K562 (cell line): ENCODE measurements around the gene ADAM33. TPM values are rescaled to one million over a fixed set of nuclear protein-coding genes. Genes with fewer than 3 reads are reported as not detected.

Experiments used
- ATAC-seq: fragments of 200-7000 bp; cut with Tn5 transposase; 3 replicates; pipeline ENCODE4 v1.9.1; 2020; ENCODE audit warnings: moderate library complexity
- BruUV-seq: library from RNA; stranded (reverse); fragments of 400-500 nt; replicated peaks from 2 replicates; lab custom pipeline; 2021; lab: Mats Ljungman, UMichigan
- CTCF ChIA-PET: fragments of 300-600 bp; formaldehyde crosslinking; extraction: SDS; loops from one replicate; lab custom pipeline; 2021; ENCODE audit warnings: low intra/inter-chr PET ratio; lab: Yijun Ruan, JAX
- POLR2A ChIA-PET: fragments of 300-600, 350-650 bp; sonication (Branson Sonifier 250); formaldehyde crosslinking; extraction: SDS; loops from one replicate; lab custom pipeline; 2021; ENCODE audit warnings: antibody characterized with exemption, inconsistent platforms; lab: Yijun Ruan, JAX
- DNase-seq, 4 experiments: peaks; one replicate each; pipeline versions ENCODE4 v3.0.0 to v3.0.0-alpha.2; 2011 to 2018; ENCODE audit warnings: low spot score in 3 of 4, mixed read lengths in 3 of 4; ENCODE audit errors: extremely low read depth in 1 of 4
- FAIRE-seq: peaks from 2 replicates; lab custom pipeline; 2011; peaks lifted over from hg19 to GRCh38; lab: Jason Lieb, UNC
- H2AFZ ChIP-seq: 2 replicates; pipeline ENCODE4 v1.6.0; 2011; ENCODE audit warnings: low read depth, low read length, control low read depth, inconsistent platforms
- H3K27ac ChIP-seq: fragments of 200-600 bp; 3 replicates; pipeline ENCODE4 v1.8.0; 2011; ENCODE audit warnings: low read depth, mild to moderate bottlenecking, control low read depth, inconsistent platforms, low read length, moderate library complexity, mixed read lengths; ENCODE audit errors: extremely low read depth
- H3K27me3 ChIP-seq, 2 experiments: fragments of 300-600 bp in 1 of 2; 2 replicates in 1 of 2; 3 replicates in 1 of 2; pipeline versions ENCODE4 v1.6.0 to v1.8.0; 2011; ENCODE audit warnings: inconsistent platforms in 2 of 2, low read length in 2 of 2, mild to moderate bottlenecking in 1 of 2, mixed read lengths in 1 of 2, moderate library complexity in 1 of 2; ENCODE audit not compliant: control insufficient read depth in 2 of 2, insufficient read depth in 2 of 2
- H3K36me3 ChIP-seq: fragments of 300-600 bp; 3 replicates; pipeline ENCODE4 v1.8.0; 2011; ENCODE audit warnings: mild to moderate bottlenecking, low read length, inconsistent platforms; ENCODE audit not compliant: control insufficient read depth, insufficient read depth
- H3K4me1 ChIP-seq, 2 experiments: fragments of 200-600 bp in 1 of 2; replicated peaks in 1 of 2; 2 replicates in 1 of 2; 3 replicates in 1 of 2; pipeline versions ENCODE4 v1.5.1 to v1.8.0; 2011; ENCODE audit warnings: inconsistent platforms in 2 of 2, low read length in 2 of 2, mild to moderate bottlenecking in 1 of 2, mixed read lengths in 1 of 2, moderate library complexity in 1 of 2; ENCODE audit not compliant: control insufficient read depth in 2 of 2, insufficient read depth in 2 of 2
- H3K4me2 ChIP-seq: 2 replicates; pipeline ENCODE4 v1.6.1; 2011; ENCODE audit warnings: low read length, control low read depth, inconsistent platforms, mixed read lengths; ENCODE audit not compliant: insufficient read depth
- H3K4me3 ChIP-seq: fragments of 200-600 bp; sonication (generic), shearing (Covaris generic); 2 replicates; pipeline ENCODE4 v1.5.1; 2016; ENCODE audit warnings: control low read depth, inconsistent platforms
- H3K79me2 ChIP-seq: fragments of 200-600 bp; 3 replicates; pipeline ENCODE4 v1.8.0; 2011; ENCODE audit warnings: low read length, inconsistent platforms; ENCODE audit not compliant: control insufficient read depth, insufficient read depth
- H3K9ac ChIP-seq, 2 experiments: 2 replicates each; pipeline versions ENCODE4 v1.6.0 to v1.6.1; 2011; ENCODE audit warnings: low read depth in 2 of 2, low read length in 2 of 2, control low read depth in 1 of 2, inconsistent platforms in 1 of 2, mild to moderate bottlenecking in 1 of 2, mixed read lengths in 1 of 2; ENCODE audit not compliant: insufficient read depth in 1 of 2
- H3K9me1 ChIP-seq: one replicate; pipeline ENCODE4 v1.6.0; 2011; ENCODE audit warnings: inconsistent platforms, mild to moderate bottlenecking, low read length, moderate library complexity; ENCODE audit not compliant: control insufficient read depth, insufficient read depth
- H3K9me3 ChIP-seq: replicated peaks from 2 replicates; pipeline ENCODE4 v1.5.1; 2011; ENCODE audit warnings: low read depth, low read length, inconsistent platforms; ENCODE audit not compliant: control insufficient read depth, insufficient read depth
- H4K20me1 ChIP-seq: replicated peaks from 2 replicates; pipeline ENCODE4 v1.6.1; 2011; ENCODE audit warnings: low read length, inconsistent platforms, mixed read lengths; ENCODE audit not compliant: control insufficient read depth, insufficient read depth
- BRF1 ChIP-seq: IDR thresholded peaks from 3 replicates; pipeline ENCODE4 v1.6.1; 2011; ENCODE audit warnings: borderline replicate concordance, mild to moderate bottlenecking; ENCODE audit not compliant: insufficient read length; ENCODE audit errors: extremely low read depth
- GABPB1 ChIP-seq: sonication (generic); formaldehyde crosslinking; IDR thresholded peaks from 2 replicates; pipeline ENCODE4 v1.8.0; 2022; ENCODE audit warnings: mild to moderate bottlenecking, missing genetic modification reagents
- TGIF2 ChIP-seq: sonication (generic); formaldehyde crosslinking; IDR thresholded peaks from 2 replicates; pipeline ENCODE4 v1.8.1; 2022; ENCODE audit warnings: mild to moderate bottlenecking, missing genetic modification reagents, moderate library complexity
- ZNF830 ChIP-seq: fragments of 250-450 bp; sonication (Bioruptor Pico); IDR thresholded peaks from 2 replicates; pipeline ENCODE4 v1.5.0; 2021; ENCODE audit warnings: mild to moderate bottlenecking
- WGBS: fragments of 100-300 bp; shearing (Covaris generic); methylation state at CpG from one replicate; pipeline ENCODE4 v1.1.6; 2016; ENCODE audit warnings: low coverage, mixed read lengths; ENCODE audit not compliant: insufficient coverage; ENCODE audit errors: missing lambda C conversion rate; 5-methylcytosine and 5-hydroxymethylcytosine counted together
- in situ Hi-C: fragments of 300-500 bp; cut with MboI; formaldehyde crosslinking; loops from 4 replicates; pipeline ENCODE4 v1.15.0; 2018; ENCODE audit warnings: inconsistent platforms, mixed read lengths
- intact Hi-C: fragments of 100-400 bp; cut with micrococcal nuclease; formaldehyde crosslinking; loops from 2 replicates; pipeline ENCODE4 v1.14.2; 2022
- polyA plus RNA-seq, 8 experiments: library from polyadenylated mRNA; depleted of rRNA in 4 of 8; stranded (reverse) in 5 of 8; unstranded in 3 of 8; fragments of >200 nt; fragmentation: Nextera tagmentation in 2 of 8; fragmentation: Illumina TruSeq in 1 of 8; extraction: Ambion mirVana in 2 of 8; extraction: Trizol in 1 of 8; gene quantifications; 2 replicates each; pipeline versions ENCODE4 v1.2.1 to v1.2.3, GENCODE V29; 2011 to 2014; ENCODE audit warnings: inconsistent platforms in 1 of 8, missing spikeins in 1 of 8
- total RNA-seq, 7 experiments: library from RNA; depleted of rRNA in 6 of 7; stranded (reverse); fragments of >200 nt in 6 of 7; fragmentation: Illumina TruSeq in 2 of 7; extraction: Trizol in 2 of 7; gene quantifications; 2 replicates each; pipeline versions ENCODE4 v1.2.1 to v1.2.3, GENCODE V29; 2011 to 2021; ENCODE audit warnings: low replicate concordance in 1 of 7
- TF ChIP-seq, protein P1 (sequence below), 2 experiments: fragments of 450-650 bp in 1 of 2; sonication (generic) in 1 of 2; formaldehyde crosslinking in 1 of 2; IDR thresholded peaks; 2 replicates each; pipeline versions ENCODE4 v1.7.1 to v1.9.0; 2016 to 2022; ENCODE audit warnings: inconsistent platforms in 1 of 2, mild to moderate bottlenecking in 1 of 2, missing genetic modification reagents in 1 of 2
- TF ChIP-seq, protein P2 (sequence below): fragments of 450-650 bp; IDR thresholded peaks from 2 replicates; pipeline ENCODE4 v1.6.1; 2016

ADAM33 gene
- total and polyA plus RNA-seq, 9 of the 15 experiments (the other 6 are each of a cell fraction or from before 2014, with no cell fraction given), result not detected

DNA sequence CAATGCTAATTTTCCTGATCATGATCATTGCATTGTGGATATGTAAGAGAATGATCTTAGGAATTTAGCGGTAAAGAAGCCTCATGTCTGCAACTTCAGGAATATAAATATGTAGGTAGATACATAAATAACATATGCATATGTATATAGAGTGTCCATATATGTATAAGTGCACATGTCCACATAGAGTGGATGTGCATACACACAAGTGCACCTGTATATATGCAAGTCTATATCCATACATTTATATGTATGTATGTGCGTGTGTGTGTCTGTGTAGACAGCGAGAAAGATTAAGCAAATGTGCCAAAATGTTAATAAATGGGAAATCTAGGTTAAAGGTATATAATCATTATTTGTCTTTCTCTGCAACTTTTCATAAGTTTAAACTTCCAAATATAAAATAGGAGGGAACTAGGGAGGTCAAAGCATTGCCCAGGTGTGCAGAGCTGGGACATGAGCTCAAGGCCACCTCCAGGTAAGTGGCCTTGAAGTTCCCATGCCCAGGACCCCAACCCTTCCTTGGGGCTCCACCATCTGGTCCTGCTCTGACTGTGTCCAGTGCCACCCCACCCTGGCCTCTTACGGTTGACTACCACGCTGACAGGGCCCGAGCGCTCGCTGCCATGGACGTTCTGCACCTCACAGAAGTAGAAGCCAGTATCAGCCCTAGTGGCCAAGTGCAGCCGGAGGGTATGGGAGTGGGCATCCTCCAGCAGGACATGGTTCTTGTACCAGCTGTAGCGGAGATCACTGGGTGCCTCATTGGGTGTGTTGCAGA is 21.0 kb upstream of the ADAM33 start:
- DNase-seq, result no peak
- TF ChIP-seq ZNF830 (CRISPR knock-in tag), result no peak
- no peak for TF ChIP-seq TGIF2 (CRISPR knock-in tag)
- TF ChIP-seq, protein P1, sequence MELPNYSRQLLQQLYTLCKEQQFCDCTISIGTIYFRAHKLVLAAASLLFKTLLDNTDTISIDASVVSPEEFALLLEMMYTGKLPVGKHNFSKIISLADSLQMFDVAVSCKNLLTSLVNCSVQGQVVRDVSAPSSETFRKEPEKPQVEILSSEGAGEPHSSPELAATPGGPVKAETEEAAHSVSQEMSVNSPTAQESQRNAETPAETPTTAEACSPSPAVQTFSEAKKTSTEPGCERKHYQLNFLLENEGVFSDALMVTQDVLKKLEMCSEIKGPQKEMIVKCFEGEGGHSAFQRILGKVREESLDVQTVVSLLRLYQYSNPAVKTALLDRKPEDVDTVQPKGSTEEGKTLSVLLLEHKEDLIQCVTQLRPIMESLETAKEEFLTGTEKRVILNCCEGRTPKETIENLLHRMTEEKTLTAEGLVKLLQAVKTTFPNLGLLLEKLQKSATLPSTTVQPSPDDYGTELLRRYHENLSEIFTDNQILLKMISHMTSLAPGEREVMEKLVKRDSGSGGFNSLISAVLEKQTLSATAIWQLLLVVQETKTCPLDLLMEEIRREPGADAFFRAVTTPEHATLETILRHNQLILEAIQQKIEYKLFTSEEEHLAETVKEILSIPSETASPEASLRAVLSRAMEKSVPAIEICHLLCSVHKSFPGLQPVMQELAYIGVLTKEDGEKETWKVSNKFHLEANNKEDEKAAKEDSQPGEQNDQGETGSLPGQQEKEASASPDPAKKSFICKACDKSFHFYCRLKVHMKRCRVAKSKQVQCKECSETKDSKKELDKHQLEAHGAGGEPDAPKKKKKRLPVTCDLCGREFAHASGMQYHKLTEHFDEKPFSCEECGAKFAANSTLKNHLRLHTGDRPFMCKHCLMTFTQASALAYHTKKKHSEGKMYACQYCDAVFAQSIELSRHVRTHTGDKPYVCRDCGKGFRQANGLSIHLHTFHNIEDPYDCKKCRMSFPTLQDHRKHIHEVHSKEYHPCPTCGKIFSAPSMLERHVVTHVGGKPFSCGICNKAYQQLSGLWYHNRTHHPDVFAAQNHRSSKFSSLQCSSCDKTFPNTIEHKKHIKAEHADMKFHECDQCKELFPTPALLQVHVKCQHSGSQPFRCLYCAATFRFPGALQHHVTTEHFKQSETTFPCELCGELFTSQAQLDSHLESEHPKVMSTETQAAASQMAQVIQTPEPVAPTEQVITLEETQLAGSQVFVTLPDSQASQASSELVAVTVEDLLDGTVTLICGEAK (IDR thresholded peaks at IDR 0.05), result no peak
- TF ChIP-seq, protein P1 (CRISPR knock-in tag; IDR thresholded peaks at IDR 0.05), result no peak
- TF ChIP-seq, protein P2, sequence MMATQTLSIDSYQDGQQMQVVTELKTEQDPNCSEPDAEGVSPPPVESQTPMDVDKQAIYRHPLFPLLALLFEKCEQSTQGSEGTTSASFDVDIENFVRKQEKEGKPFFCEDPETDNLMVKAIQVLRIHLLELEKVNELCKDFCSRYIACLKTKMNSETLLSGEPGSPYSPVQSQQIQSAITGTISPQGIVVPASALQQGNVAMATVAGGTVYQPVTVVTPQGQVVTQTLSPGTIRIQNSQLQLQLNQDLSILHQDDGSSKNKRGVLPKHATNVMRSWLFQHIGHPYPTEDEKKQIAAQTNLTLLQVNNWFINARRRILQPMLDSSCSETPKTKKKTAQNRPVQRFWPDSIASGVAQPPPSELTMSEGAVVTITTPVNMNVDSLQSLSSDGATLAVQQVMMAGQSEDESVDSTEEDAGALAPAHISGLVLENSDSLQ, result no peak
- TF ChIP-seq GABPB1 (CRISPR knock-in tag), result no peak
- TF ChIP-seq BRF1, result no peak
- TF ChIP-seq, all 486 proteins: peak for 0
- WGBS, result 3% methylated on average over 11 of the region's 11 CpGs
- Histone ChIP-seq H3K36me3 (no peaks in the 10 kb centered on the region), H3K9me1 (no peaks in the 10 kb centered on the region), H2AFZ (no peak overlapping the region), H3K9ac (no peak overlapping the region), H3K4me1 (peaks cover 0 to 16% of the 10 kb centered on the region in 2 experiments; a peak in 2 of 5 replicates), H4K20me1 (no peaks in the 10 kb centered on the region), H3K9me3 (no peaks in the 10 kb centered on the region), H3K4me3 (no peak overlapping the region), H3K27me3 (peaks cover 0 to 43% of the 10 kb centered on the region in 2 experiments; a peak in 3 of 5 replicates), H3K27ac (no peak overlapping the region), H3K79me2 (no peaks in the 10 kb centered on the region), H3K4me2 (no peak overlapping the region)
- BruUV-seq, result no TSS peak
- FAIRE-seq, result no peak
- intact Hi-C loops (no loop called here), in situ Hi-C loops (no loop called here)
- ChIA-PET CTCF (no interaction called here), POLR2A (no interaction called here)
- no peak for ATAC-seq
